AG08396 (cell line): Measurements from ENCODE around the gene DNAI2.

Source experiments
- DNase-seq: peaks from one replicate; pipeline ENCODE4 v3.0.0; 2012; ENCODE audit warnings: low spot score, mixed read lengths

DNAI2 gene

GRCh38 chr17:74274060-74274708 lies at the start of gene DNAI2:
TSS of gene DNAI2 (plus strand) at chr17:74274234. CDS start at chr17:74281818, 7,584 bp downstream.
- DNase-seq = no peak

- no peak for DNase-seq
These were observed 48.9 kb upstream of the DNAI2 start for GRCh38 chr17:74224959-74225725.

- no peak for DNase-seq
These were observed 47.8 kb upstream of the DNAI2 start for GRCh38 chr17:74226252-74226651.

- no peak for DNase-seq
These were observed 46.6 kb upstream of the DNAI2 start for GRCh38 chr17:74227271-74228080.

- DNase-seq = no peak
These were observed 45.6 kb upstream of the DNAI2 start for GRCh38 chr17:74228306-74228978.

GRCh38 chr17:74230896-74231295 lies 43.1 kb upstream of the DNAI2 start:
- no peak for DNase-seq

- no peak for DNase-seq
These were observed 41.8 kb upstream of the DNAI2 start for GRCh38 chr17:74231928-74232907.

GRCh38 chr17:74233937-74234336 lies 40.1 kb upstream of the DNAI2 start:
- DNase-seq = no peak

GRCh38 chr17:74234486-74234885 lies 39.5 kb upstream of the DNAI2 start:
- no peak for DNase-seq

- DNase-seq = no peak
These were observed 38.9 kb upstream of the DNAI2 start for GRCh38 chr17:74235040-74235581.

GRCh38 chr17:74235911-74236371 lies 38.1 kb upstream of the DNAI2 start:
- DNase-seq = no peak

- no peak for DNase-seq
These were observed 36.7 kb upstream of the DNAI2 start for GRCh38 chr17:74237321-74237720.

- no peak for DNase-seq
These were observed 34.9 kb upstream of the DNAI2 start for GRCh38 chr17:74239172-74239571.

GRCh38 chr17:74240618-74241205 lies 33.3 kb upstream of the DNAI2 start:
- DNase-seq = no peak

GRCh38 chr17:74241431-74241830 lies 32.6 kb upstream of the DNAI2 start:
- DNase-seq = no peak

- no peak for DNase-seq
These were observed 32.2 kb upstream of the DNAI2 start for GRCh38 chr17:74241847-74242246.

GRCh38 chr17:74243013-74243755 lies 30.9 kb upstream of the DNAI2 start:
- DNase-seq = no peak

- no peak for DNase-seq
These were observed 29.9 kb upstream of the DNAI2 start for GRCh38 chr17:74244128-74244527.

GRCh38 chr17:74244548-74244947 lies 29.5 kb upstream of the DNAI2 start:
- no peak for DNase-seq
